Measurements from ENCODE around the gene EEF2KMT.
"Not testable (repeated sequence)": the region's sequence is repeated elsewhere in the genome, so short reads cannot be mapped to it uniquely, and the experiment has no call there.

EEF2KMT gene

DNA sequence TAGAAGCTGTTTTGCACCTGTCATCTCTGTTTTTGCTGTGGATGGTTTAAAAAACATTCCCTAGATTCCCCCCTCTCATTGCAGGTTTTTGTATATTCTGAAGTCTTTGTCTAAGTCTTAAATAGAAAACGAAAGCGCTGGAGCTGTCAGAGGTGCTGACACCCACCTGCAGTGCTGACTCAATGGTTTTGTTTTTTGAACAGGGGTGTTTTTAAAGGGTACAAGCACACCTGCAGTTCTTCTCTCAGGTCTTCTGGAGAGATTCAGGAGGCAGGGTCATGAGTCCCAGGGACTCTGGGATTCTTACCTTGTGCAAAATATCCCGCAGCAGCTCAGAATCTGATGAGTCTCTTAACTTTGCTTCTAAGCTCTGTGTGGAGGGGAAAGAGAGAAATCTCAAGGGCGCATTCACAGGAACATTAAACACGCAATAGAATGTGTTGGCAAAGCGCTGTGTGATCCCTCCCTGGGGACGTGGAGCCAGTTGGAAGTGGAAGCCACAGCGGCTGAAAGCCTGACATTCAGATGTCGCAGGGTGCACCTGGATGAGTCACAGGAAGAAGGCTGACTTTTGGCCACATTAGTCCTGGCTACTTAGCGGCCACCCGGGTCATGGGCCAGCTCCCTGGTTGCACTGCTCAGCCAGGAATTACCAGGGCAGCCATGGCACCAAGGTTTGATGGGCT is 2.3 kb downstream of the EEF2KMT start:
- not testable (repeated sequence) for DNase-seq (ENCODE audit: low spot score)

DNA sequence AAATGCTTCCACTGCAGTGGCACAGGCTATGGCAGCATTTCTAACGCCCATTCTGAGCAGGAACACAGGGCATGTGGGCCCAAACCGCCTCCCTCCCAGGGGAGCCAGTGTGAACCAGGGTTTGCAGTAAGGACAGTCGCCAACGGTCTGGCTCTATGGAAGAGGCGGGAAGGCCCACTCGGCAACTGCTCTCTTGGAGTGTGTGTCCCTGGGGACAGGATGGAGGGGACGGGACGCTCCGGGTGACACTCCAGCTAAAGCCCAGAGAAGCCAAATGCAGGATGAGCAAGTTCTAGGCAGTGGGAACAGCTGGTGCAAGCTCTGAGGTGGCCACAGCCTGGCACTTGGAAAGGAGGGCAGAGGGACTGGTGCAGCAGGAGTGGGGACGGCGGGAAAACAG is 3.8 kb downstream of the EEF2KMT start:
- not testable (repeated sequence) for DNase-seq (ENCODE audit: low spot score)

DNA sequence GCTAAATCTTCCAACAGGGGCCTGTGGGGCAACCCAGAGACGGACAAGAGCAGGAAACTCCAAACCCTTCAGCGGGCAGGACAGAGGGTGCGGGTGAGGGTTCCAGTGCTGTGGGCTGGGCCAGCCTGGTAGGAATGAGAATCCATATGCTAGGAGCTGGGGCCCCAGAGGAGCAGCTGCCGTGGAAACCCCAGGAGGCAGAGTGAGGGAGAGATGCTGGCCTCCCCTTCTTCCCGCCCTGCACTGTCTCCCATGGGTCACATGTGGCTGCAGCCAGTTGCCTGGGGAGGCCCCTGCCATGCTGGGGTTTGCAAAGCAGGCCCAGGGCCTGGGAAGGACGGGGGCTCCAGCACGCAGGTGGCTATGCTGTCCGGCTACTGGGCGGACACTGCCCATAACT is 4.5 kb downstream of the EEF2KMT start:
- not testable (repeated sequence) for DNase-seq (ENCODE audit: low spot score)

DNA sequence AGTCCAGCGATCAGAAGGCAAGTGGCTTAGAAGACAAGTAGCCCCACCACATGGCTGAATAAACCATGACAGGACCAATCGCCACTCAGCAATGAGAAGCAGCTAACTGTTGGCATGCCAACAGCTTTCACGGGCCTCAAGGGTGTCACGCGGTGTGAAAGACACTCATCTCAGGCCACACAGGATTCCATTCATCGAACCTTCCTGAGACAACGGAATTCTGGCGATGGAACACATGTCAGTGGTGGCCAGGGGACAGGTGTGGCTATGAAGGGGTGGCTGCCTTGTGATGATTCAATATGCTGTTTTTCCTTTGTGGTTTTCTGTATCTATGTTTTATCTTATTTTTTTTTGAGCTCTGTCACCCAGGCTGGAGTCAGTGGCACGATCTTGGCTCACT is 7.0 kb downstream of the EEF2KMT start:
- DNase-seq (ENCODE audit: low spot score): not testable (repeated sequence)

DNA sequence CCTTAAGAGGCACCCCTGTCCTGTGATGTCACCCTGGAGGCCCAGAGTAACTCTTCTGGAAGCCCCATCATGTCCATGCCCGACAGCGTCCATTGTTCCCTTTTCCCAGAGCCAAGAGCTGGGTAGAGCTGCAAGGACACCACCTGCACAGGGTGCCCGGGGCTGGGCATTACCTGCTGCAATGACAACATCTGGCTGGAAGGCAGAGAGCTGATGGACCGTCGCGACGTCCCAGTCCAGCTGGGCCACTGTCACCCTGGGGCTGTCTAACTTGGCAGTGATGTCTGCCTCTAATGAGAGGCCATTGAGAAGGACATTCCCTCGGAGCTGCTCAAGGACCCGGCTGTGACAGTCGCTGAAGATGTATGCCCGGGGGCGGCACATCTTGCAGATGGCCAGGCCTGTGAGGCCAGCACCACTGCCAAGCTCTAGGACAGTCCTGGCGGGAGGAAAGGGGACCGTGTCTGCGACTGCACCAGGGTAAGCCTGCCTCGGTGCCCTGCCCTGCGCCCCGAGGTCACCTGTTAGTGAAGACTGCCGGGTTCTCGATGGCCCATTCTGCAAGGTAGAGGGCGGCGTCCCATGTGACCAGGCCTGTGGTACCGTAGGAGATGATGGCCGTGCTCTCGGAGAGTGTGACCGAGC is 7.6 kb downstream of the EEF2KMT start:
- not testable (repeated sequence) for DNase-seq (ENCODE audit: low spot score)

DNA sequence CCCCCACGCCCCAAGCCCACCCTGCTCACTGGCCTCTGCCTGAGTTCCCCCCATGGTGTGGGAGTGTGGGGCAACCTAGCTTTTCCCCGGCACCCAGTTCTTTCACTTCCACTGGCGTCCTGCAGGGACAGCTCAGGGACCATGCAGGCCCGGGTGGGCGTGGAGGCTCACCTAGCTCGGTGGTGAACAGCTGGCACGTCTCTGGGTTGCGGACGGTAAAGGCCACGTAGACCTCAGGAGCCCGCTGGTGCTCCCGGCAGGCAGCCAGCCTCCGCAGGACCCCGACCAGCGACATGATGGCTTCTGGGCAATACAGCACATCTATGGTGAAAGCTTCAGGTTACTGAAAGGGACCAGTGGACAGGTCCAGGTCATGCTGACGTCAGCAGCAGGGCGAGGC is 8.7 kb downstream of the EEF2KMT start:
- DNase-seq (ENCODE audit: low spot score): not testable (repeated sequence)

DNA sequence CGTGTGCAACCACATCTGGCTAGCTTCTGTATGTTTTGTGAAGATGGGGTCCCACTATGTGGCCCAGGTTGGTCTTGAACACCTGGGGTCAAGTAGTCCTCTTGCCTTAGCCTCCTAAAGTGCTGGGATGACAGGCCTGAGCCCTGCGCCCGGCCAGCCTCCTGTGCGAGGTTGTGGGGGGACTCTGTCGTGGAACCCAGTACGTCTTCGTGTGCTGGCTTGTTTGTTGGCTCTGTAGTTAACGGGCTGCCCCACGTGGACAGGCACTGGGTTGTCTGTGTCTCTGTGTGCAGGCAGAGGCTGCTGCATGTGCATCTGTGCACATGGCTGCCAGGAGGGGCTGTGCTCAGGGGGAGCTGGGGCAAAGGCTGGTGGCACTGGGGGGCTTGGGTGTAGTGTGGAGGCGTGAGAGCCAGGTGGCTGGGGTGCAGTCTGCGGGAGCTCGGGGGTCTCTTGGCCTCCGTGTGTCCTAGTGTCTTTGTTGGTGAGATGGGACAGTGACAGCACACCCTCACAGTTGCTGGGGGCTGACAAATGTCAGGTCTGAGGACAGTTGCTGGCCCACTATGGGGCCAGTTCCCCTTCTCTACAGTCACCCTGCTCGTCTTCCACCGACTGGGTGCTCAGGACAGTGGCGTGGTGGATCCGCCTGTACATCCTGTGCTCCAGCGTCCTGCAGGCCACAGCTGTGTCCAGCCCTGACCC is 9.4 kb downstream of the EEF2KMT start:
- not testable (repeated sequence) for DNase-seq (ENCODE audit: low spot score)

DNA sequence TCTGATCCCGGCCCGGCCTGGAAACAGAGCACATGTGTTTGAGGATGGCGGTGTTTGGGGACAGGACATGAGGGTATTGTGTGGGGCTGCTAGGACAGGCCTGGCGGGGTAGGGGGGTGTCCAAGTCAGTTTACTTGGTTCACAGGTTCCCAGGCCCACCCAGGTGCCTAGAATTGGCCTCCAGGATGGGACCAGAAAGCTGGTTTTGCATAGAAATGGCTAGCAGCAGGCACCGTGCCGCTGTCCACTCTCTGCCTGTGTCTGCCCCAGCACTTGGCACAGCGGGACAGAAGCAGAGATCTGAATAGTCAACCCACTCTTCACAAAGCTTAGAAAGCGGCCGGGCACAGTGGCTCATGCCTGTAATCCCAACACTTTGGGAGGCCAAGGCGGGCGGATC is 11.9 kb downstream of the EEF2KMT start:
- not testable (repeated sequence) for DNase-seq (ENCODE audit: low spot score)

DNA sequence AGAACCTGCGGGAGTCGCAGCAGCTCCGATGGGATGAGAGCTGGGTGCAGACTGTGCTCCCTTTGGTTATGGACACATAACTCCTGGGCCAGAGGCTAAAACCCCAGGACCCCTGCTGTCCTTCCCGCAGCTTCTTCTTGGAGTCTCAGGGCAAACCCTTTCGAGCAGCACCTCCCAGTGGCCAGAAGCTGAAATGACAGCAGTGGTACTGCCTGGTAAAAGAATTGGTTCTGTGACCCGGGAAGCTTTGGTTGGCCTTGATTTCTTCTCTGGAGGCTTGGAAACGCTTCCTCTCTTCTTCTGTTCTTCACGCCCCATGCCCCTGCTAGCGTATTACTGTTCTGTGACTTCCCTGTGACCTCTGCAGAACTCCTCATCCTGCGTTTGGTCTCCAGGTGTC is 12.8 kb downstream of the EEF2KMT start:
- DNase-seq (ENCODE audit: low spot score): peak; percentile 55

DNA sequence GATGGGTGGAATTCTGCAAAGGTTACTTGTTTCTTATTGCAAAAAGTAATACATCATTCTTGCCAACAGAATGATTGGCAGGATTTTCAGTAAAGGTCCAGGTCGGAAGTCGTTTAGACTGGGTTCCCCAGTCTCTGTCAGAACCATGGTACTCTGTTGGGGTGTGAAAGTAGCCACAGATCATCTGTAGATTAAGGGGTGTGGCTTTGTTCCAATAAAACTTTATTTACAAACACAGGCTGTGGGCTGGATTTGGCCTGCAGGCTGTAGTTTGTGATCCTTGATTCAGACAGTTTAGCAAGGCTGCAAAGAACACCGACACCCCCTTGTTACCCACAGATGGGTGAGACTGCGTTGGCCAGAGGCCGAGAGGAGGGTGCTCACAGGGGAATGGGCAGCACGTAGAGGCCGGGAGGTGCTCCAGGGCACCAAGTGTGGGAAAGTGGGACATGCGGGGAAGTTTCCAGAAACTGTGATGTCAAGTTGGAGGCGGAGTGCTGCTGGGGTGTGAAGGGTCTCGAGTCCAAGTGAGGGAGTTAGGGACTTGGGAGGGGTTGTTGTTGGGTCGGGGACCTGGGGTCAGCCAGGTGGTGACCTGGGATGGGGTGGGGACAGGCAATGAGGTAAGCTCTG is 13.4 kb downstream of the EEF2KMT start:
- not testable (repeated sequence) for DNase-seq (ENCODE audit: low spot score)

DNA sequence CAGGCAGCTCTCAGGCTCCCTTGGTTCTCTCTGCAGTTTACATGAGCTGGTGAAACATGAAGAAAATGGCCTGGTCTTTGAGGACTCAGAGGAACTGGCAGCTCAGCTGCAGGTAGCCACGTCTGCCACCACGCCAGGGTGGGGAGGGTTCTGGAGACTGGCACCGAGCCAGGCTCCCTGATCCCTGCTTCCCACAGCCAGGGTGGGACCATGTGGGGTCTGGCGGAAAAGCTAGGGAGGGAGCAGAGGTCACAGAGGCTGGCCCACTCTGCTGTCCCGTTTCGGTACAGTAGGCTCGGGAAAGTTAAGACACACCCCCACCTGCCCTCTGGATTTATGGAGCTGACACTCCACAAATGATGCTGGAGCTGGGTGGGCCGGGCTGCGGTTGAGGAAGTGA is 13.9 kb downstream of the EEF2KMT start:
- DNase-seq (ENCODE audit: low spot score): not testable (repeated sequence)

DNA sequence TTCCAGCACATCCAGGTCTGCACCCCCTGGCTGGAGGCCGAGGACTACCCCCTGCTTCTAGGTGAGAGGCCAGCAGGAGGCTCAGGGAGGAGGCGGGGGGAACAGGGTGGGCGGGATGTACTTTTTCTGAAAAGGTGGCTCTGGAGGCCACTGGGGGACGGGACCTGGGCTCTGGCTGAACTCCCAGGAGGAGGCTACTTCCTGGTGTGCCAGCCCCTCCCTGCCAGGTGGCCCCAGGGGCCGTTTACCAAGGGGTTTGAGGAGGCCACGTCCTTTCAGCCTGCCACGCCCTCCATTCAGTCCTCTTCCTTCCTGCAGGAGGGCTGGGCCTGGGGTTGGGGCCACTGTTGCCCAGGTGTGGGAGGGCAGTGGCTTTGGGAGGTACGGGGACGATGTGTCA is 16.6 kb downstream of the EEF2KMT start:
- DNase-seq (ENCODE audit: low spot score): not testable (repeated sequence)

DNA sequence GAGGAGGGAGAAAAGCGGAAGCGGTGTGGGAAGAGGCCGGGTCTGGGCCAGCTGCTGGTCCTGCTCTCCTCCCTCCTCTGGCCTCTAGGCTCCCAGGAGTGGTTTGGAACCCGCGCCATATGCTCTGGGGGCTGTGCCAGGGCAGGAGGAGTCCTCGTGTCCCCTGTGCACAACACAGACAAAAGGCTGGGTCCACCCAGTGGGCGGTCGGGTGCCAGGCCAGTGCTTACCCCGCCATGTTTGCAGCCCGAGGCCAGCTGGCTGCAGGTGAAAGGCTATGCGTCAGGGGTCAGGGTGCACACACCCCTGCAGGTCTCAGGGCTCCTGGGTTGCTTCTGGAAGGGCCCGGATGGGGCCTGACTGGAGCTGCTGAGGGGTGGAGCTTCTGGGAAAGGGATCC is 17.1 kb downstream of the EEF2KMT start:
- not testable (repeated sequence) for DNase-seq (ENCODE audit: low spot score)

DNA sequence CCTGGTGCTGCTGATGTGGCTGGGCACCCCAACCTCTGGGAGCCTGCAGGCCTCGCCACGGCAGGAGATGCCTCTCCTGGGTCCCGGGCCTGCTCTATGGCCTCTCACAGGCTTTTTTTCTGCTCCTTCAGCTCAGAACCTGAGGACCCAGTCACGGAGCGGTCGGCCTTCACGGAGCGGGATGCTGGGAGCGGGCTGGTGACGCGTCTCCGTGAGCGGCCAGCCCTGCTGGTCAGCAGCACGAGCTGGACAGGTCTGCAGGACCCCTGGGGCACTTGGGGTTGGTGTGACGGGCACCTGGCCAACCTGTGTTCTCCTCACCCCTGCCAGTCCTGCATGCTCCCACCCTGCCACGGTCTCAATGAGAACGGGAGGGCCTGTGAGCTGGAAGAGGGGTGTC is 19.0 kb downstream of the EEF2KMT start:
- DNase-seq (ENCODE audit: low spot score): no peak

DNA sequence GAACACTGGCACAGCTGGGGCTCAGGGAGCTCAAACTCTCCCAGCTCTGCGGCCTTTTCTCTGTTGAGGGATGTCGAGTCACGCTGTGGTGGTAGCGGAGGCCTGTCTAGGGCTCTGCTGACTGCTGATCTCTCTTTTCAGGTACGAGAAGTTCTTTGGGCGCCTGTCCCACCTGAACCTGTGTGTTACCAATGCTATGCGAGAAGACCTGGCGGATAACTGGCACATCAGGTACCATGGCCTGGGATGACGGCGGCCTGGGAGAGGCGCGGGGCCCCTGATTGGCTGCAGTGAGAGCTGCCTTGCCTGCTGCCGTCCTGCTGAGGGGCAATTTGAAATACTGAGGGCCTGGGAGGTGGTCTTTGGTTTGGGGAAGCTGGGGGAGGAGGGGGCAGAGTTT is 20.3 kb downstream of the EEF2KMT start:
- DNase-seq (ENCODE audit: low spot score): no peak

DNA sequence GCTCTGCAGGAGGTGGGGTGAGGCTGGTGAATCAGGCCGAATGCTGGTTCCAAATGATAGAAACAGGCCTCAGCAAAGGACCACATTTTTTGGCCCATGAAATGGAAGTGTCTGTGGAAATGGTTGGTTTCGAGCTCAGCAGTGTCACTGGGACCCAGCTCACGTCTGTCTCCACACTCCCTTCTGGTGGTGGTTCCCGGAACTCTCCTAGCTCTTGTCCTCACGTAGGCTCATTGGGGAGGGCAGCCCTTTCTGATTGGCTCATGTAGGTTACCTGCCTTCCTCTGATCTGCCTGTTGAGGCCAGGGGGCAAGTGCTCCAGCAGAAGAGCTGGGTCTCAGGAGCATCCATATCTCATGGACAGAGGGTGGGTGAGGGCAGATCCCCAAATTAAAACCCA is 22.0 kb downstream of the EEF2KMT start:
- no peak for DNase-seq (ENCODE audit: low spot score)

DNA sequence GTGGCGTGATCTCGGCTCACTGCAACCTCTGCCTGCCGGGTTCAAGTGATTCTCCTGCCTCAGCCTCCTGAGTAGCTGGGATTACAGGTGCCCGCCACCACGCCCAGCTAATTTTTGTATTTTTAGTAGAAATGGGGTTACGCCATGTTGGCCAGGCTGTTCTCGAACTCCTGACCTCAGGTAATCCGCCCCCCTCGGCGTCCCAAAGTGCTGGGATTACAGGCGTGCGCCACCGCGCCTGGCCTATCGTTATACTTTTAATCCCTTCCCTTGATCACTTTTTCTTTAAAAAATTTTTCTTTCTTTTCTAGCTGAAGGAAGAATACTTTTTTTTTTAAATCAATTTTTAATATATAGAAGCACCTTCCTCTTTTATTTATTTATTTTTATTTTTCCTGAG is 23.8 kb downstream of the EEF2KMT start:
- not testable (repeated sequence) for DNase-seq (ENCODE audit: low spot score)

DNA sequence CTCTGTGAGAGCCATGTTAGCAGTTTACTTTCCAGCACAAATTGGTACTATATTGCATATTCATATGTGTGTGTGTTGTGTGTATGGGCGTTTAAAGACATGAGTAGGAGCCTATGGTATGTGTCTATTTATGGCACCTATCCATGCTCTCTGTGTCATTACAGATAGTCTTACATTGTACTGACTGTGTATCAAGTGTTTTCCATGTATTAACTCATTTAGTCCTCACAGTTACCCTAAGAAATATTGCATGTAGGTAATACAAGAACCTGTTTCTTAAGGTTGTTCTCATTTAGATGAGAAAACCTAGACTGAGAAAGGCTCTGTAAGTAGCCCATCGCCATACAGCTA is 24.3 kb downstream of the EEF2KMT start:
- DNase-seq (ENCODE audit: low spot score): no peak

DNA sequence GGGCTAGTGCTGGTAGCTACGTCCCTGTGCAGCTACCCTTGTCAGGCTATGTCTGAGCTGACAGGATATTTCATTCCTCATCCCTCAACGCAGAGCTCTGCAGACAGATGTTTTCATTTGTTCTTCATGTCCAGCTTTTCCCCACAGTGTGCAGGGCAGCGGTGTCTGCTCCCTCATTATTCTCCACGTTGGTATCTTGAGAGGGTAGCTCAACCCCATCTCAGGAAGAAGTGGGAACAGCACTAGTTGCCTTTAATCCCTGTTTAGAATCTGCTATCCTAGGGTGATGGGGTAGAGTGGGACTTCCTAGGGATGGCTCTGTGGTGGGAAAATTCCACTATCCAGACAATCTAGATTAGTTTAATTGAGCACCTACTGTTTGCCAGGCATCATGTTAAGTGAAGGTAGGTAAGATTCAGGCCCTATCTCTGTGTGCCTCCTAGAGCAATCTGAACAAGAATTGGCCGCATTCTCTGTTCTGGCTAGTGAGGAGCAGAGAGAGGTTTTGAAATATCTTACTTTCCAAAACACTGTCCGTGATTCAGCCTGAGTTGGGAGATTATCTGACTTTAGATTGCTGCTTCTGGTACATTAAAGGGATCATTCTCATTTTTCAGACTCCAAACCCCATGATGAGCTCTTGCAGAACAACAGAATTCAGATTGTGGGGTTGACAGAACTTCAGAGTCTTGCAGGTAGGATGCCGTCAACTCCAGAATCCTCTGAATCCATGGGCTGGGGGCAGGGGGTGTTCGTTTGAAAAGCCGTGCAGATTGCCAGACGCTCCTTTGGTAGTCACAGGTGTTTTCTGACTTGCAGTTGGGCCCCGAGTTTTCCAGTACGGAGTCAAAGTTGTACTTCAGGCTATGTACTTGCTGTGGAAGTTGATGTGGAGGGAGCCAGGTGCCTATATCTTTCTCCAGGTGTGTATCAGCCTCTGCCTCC is 25.0 kb downstream of the EEF2KMT start:
- no peak for DNase-seq (ENCODE audit: low spot score)

DNA sequence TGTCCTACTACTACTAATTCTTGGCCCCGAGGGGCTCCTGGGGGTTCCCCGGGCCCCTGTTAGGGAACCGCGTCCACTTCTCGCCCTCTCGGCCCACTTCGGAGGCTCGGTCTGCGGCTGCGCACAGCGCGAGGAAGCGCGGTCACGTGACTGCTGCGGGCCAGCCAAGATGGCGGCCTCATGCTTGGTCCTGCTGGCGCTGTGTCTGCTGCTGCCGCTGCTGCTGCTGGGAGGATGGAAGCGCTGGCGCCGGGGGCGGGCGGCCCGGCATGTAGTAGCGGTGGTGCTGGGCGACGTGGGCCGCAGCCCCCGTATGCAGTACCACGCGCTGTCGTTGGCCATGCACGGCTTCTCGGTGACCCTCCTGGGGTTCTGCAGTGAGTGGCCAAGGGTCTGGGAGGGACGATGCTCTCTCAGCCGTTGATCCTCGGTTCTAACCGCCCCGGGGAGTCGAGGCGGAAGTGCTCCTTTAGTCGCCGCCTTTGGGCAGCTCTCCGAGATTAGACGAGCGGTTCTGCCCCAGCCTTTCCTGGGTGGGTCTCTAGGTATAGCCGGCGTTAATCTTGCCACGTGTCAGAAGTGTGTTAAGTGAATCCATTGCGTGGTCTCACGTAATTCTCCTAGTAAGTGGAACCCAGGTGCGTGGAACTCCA is 25.8 kb downstream of the EEF2KMT start, which contains the start of gene ALG1:
TSS of gene ALG1 (plus strand) at position 163 of the 653 bp plus-strand sequence. CDS start at position 170, 7 bp downstream.
- peak; percentile 91 for DNase-seq (ENCODE audit: low spot score)

DNA sequence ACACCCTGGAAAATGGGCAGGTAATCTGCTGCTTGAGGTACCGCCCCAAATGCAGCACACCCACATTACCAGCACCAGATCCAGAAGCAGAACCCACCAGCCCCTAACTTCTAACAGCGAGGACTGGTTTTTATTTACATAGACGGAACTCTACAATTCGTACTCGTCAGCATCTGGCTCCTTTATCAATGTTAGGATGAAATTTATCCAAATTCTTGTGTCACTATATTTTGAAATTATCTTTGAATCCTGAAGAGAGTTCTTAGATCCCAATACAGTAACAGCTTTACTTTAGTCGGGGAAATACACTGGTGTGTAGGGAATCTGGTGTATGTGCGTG is 26.3 kb downstream of the EEF2KMT start:
- no peak for DNase-seq (ENCODE audit: low spot score)
